GM12878 (cell line): ENCODE data around the gene CELSR3. TPM values are rescaled to one million over a fixed set of nuclear protein-coding genes. Genes with fewer than 3 reads are reported as not detected.

Experiments
- ATAC-seq: fragments of 200-7000 bp; cut with Tn5 transposase; 3 replicates; pipeline ENCODE4 v1.9.1; 2020; ENCODE audit warnings: mild to moderate bottlenecking, moderate library complexity
- BruUV-seq: library from RNA; stranded (reverse); fragments of 400-500 nt; replicated peaks from 2 replicates; lab custom pipeline; 2021; lab: Mats Ljungman, UMichigan
- CTCF ChIA-PET: fragments of 300-600 bp; sonication (Branson Sonifier 250); formaldehyde crosslinking; extraction: SDS; loops from one replicate; lab custom pipeline; 2021; ENCODE audit warnings: inconsistent platforms; lab: Yijun Ruan, JAX
- POLR2A ChIA-PET: fragments of 350-600 bp; formaldehyde crosslinking; extraction: SDS; loops from one replicate; lab custom pipeline; 2021; ENCODE audit warnings: inconsistent platforms; lab: Charles Lee
- RAD21 ChIA-PET: fragments of 300-600 bp; sonication (Branson Sonifier 250); formaldehyde crosslinking; loops from one replicate; lab custom pipeline; 2023; ENCODE audit warnings: antibody characterized with exemption; ENCODE audit not compliant: unreplicated experiment; lab: Charles Lee
- SMC1A ChIA-PET: fragments of 300-600 bp; sonication (Branson Sonifier 250); formaldehyde crosslinking; loops from one replicate; lab custom pipeline; 2023; ENCODE audit not compliant: unreplicated experiment, uncharacterized antibody; lab: Charles Lee
- DNase-seq: peaks from one replicate; pipeline ENCODE4 v3.0.0-alpha.2; 2011; ENCODE audit warnings: low read depth, low spot score
- FAIRE-seq: peaks from 3 replicates; lab custom pipeline; 2011; peaks lifted over from hg19 to GRCh38; lab: Jason Lieb, UNC
- H2AFZ ChIP-seq: 2 replicates; pipeline ENCODE4 v1.6.0; 2011; ENCODE audit warnings: low read depth, low read length, control low read depth; ENCODE audit not compliant: control insufficient read depth
- H3K27ac ChIP-seq: 2 replicates; pipeline ENCODE4 v1.5.1; 2011; ENCODE audit warnings: control low read depth; ENCODE audit not compliant: control insufficient read depth, insufficient read depth
- H3K27me3 ChIP-seq, 2 experiments: replicated peaks in 1 of 2; 2 replicates each; pipeline versions ENCODE4 v1.6.0 to v1.6.1; 2011; ENCODE audit warnings: low read length in 1 of 2; ENCODE audit not compliant: control insufficient read depth in 2 of 2, insufficient read depth in 2 of 2
- H3K36me3 ChIP-seq, 2 experiments: 2 replicates each; pipeline ENCODE4 v1.5.1; 2011; ENCODE audit warnings: low read length in 1 of 2; ENCODE audit not compliant: control insufficient read depth in 2 of 2, insufficient read depth in 2 of 2
- H3K4me1 ChIP-seq: 2 replicates; pipeline ENCODE4 v1.6.1; 2011; ENCODE audit warnings: mild to moderate bottlenecking, low read length, moderate library complexity, mixed read lengths; ENCODE audit not compliant: control insufficient read depth, insufficient read depth
- H3K4me2 ChIP-seq: 2 replicates; pipeline ENCODE4 v1.6.0; 2011; ENCODE audit warnings: control low read depth; ENCODE audit not compliant: control insufficient read depth, insufficient read depth
- H3K4me3 ChIP-seq: fragments of 200-600 bp; sonication (generic); 2 replicates; pipeline ENCODE4 v1.5.1; 2016
- H3K79me2 ChIP-seq: 2 replicates; pipeline ENCODE4 v1.6.0; 2011; ENCODE audit warnings: low read length; ENCODE audit not compliant: control insufficient read depth, insufficient read depth
- H3K9ac ChIP-seq: 2 replicates; pipeline ENCODE4 v1.8.0; 2011; ENCODE audit warnings: low read length, control low read depth, mixed read lengths; ENCODE audit not compliant: control insufficient read depth, insufficient read depth
- H3K9me3 ChIP-seq: replicated peaks from 3 replicates; pipeline ENCODE4 v1.5.1; 2011; ENCODE audit warnings: mild to moderate bottlenecking, low read length; ENCODE audit not compliant: control insufficient read depth, insufficient read depth
- H4K20me1 ChIP-seq: 2 replicates; pipeline ENCODE4 v1.6.0; 2011; ENCODE audit not compliant: control insufficient read depth, insufficient read depth
- CHD1 ChIP-seq: IDR thresholded peaks from 2 replicates; pipeline ENCODE4 v1.6.1; 2012; ENCODE audit warnings: low read depth, low read length, improper control_type of control experiment
- FOS ChIP-seq: IDR thresholded peaks from 3 replicates; pipeline ENCODE4 v1.6.1; 2011; ENCODE audit warnings: borderline replicate concordance; ENCODE audit not compliant: insufficient read length; ENCODE audit errors: extremely low read depth
- NR2F1 ChIP-seq: fragments of 450-650 bp; conservative IDR thresholded peaks from 2 replicates; pipeline ENCODE4 v1.6.1; 2017; ENCODE audit warnings: mild to moderate bottlenecking
- WGBS: methylation state at CpG from one replicate; pipeline ENCODE4 v1.1.6; 2016; ENCODE audit warnings: low lambda C conversion rate; ENCODE audit not compliant: insufficient replicate concordance, insufficient coverage; ENCODE audit errors: missing lambda C conversion rate; 5-methylcytosine and 5-hydroxymethylcytosine counted together
- in situ Hi-C: fragments of 300-500 bp; cut with MboI; formaldehyde crosslinking; loops from 9 replicates; pipeline ENCODE4 v1.14.3; 2018; ENCODE audit warnings: mixed read lengths
- intact Hi-C: fragments of 100-400 bp; cut with micrococcal nuclease; formaldehyde crosslinking; loops from one replicate; pipeline ENCODE4 v1.14.2; 2022; ENCODE audit not compliant: unreplicated experiment
- polyA plus RNA-seq, 11 experiments: library from polyadenylated mRNA; depleted of rRNA in 4 of 11; unstranded in 6 of 11; stranded (reverse) in 5 of 11; fragments of >200 nt; fragmentation: Nextera tagmentation in 4 of 11; fragmentation: Illumina TruSeq in 1 of 11; extraction: Ambion mirVana in 4 of 11; extraction: Trizol in 1 of 11; gene quantifications; 1 replicate in 1 of 11; 2 replicates in 10 of 11; pipeline versions ENCODE4 v1.2.1 to v1.2.3, GENCODE V29; 2011 to 2016; ENCODE audit warnings: inconsistent platforms in 2 of 11, missing spikeins in 2 of 11, low read depth in 1 of 11
- total RNA-seq, 4 experiments: library from RNA; depleted of rRNA in 3 of 4; stranded (reverse); fragments of >200 nt in 3 of 4; fragmentation: Illumina TruSeq in 1 of 4; extraction: Trizol in 1 of 4; gene quantifications; 2 replicates each; pipeline versions ENCODE4 v1.2.1 to v1.2.3, GENCODE V29; 2013 to 2021
- TF ChIP-seq, protein P1 (sequence below): IDR thresholded peaks from 2 replicates; pipeline ENCODE4 v1.6.1; 2012; ENCODE audit warnings: mild to moderate bottlenecking, low read depth, low read length

The CELSR3 gene
- total and polyA plus RNA-seq, 10 of the 15 experiments (the other 5 are each of a cell fraction or from before 2014, with no cell fraction given), result 0.08 to 1.6 (median 0.57) TPM

DNA sequence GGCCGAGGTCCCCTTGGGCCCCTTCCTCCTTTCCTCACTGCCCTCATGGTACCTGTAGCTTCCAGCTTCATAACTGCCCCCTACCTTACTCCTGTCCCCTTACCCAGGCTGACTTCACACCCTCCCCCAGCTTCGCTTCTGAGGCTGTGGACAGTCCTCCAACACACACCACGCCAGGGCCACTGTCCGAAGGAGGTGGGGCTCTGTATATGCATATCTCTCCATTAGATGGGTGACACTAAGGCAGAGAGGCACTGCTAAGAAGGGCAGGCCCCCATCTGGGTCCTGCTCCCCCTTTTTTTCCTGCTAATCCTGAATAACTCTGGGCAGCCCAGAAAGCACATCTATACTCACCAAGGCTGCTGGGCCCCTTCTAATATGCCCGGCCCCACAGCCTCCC is 66.5 kb downstream of the CELSR3 start (continued):
- TF ChIP-seq, protein P1, sequence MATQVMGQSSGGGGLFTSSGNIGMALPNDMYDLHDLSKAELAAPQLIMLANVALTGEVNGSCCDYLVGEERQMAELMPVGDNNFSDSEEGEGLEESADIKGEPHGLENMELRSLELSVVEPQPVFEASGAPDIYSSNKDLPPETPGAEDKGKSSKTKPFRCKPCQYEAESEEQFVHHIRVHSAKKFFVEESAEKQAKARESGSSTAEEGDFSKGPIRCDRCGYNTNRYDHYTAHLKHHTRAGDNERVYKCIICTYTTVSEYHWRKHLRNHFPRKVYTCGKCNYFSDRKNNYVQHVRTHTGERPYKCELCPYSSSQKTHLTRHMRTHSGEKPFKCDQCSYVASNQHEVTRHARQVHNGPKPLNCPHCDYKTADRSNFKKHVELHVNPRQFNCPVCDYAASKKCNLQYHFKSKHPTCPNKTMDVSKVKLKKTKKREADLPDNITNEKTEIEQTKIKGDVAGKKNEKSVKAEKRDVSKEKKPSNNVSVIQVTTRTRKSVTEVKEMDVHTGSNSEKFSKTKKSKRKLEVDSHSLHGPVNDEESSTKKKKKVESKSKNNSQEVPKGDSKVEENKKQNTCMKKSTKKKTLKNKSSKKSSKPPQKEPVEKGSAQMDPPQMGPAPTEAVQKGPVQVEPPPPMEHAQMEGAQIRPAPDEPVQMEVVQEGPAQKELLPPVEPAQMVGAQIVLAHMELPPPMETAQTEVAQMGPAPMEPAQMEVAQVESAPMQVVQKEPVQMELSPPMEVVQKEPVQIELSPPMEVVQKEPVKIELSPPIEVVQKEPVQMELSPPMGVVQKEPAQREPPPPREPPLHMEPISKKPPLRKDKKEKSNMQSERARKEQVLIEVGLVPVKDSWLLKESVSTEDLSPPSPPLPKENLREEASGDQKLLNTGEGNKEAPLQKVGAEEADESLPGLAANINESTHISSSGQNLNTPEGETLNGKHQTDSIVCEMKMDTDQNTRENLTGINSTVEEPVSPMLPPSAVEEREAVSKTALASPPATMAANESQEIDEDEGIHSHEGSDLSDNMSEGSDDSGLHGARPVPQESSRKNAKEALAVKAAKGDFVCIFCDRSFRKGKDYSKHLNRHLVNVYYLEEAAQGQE, result no peak
- TF ChIP-seq CHD1, result no peak
- no peak for TF ChIP-seq NR2F1

DNA sequence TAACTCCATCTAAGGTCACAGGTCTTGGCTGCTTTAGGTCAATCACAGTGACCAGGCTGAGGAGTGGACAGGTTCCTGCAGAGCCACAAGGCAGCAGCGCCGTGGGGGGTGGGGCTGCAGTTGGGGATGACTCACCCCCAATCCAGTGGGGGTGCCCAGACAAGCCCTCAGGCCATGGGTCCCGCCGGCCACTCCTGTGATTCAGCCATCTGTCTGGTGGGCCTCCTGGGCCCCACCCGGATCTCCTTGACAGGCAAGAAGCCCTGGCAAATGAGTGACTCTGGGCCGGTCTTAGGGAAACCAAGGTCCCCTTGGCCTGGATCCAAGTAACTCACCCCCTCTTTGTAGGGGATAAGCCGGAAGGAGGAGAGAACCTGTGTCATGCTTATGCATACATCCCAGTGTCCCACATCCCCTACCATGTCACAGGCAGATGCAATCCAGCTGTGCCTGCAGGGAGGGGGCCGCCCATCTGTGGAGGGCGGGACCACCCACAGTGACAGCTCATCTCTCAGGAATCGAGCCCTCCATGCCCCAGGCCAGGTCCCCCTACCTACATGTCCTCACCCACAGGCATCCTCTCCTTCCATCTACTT is 67.1 kb downstream of the CELSR3 start:
- Histone ChIP-seq H3K9ac (no peak overlapping the region), H3K79me2 (no peaks in the 10 kb centered on the region), H3K27ac (no peak overlapping the region), H3K4me2 (no peak overlapping the region), H2AFZ (no peak overlapping the region), H3K4me1 (no peaks in the 10 kb centered on the region; the same call in 1 of the 2 replicates), H3K27me3 (peaks cover 0 to 9% of the 10 kb centered on the region in 2 experiments; a peak in 2 of 4 replicates), H3K9me3 (no peaks in the 10 kb centered on the region), H3K36me3 (peaks cover 13 to 21% of the 10 kb centered on the region in 2 experiments), H3K4me3 (no peak overlapping the region), H4K20me1 (no peaks in the 10 kb centered on the region)
- SMC1A ChIA-PET, result no interaction called here
- FAIRE-seq (no peak), DNase-seq (no peak), ATAC-seq (peak; percentile 41; the same call in 2 of the 3 replicates)
- CTCF ChIA-PET, result interaction anchor here (0.6 kb wide), 1 partner anchor 17 kb away, joined by 3 read pairs; no protein-coding TSS in a partner anchor
- POLR2A ChIA-PET, result no interaction called here
- peak; percentile 30; the same call in 1 of the 2 replicates for TF ChIP-seq NR2F1
- no peak for TF ChIP-seq FOS
- RAD21 ChIA-PET, result no interaction called here
- 30% methylated on average over 10 of the region's 10 CpGs for WGBS
- in situ Hi-C loops (no loop called here), intact Hi-C loops (no loop called here)
- no TSS peak for BruUV-seq
